H1 (cell line): ENCODE measurements around the gene CTIF. TPM values are rescaled to one million over a fixed set of nuclear protein-coding genes. Genes with fewer than 3 reads are reported as not detected.
A peak's percentile ranks its signal among the peaks of the same experiment; 100 is the strongest.

Experiments used
- CBX5 ChIP-seq: fragments of 300-800, 300-1000 bp; sonication (generic); IDR thresholded peaks from 2 replicates; pipeline ENCODE4 v1.7.1; 2016; ENCODE audit warnings: antibody characterized with exemption, low read length, low read depth
- CHD2 ChIP-seq: IDR thresholded peaks from 2 replicates; pipeline ENCODE4 v1.6.1; 2012; ENCODE audit warnings: low read length, improper control_type of control experiment
- CTBP2 ChIP-seq: IDR thresholded peaks from 2 replicates; pipeline ENCODE4 v1.7.0; 2011; ENCODE audit warnings: borderline replicate concordance, mild to moderate bottlenecking, moderate library complexity, mixed read lengths, low read length; ENCODE audit not compliant: insufficient read depth, insufficient read length
- EGR1 ChIP-seq: IDR thresholded peaks from 2 replicates; pipeline ENCODE4 v1.6.1; 2011; ENCODE audit warnings: low read depth, low read length, borderline replicate concordance
- FOSL1 ChIP-seq: IDR thresholded peaks from 2 replicates; pipeline ENCODE4 v1.6.1; 2011; ENCODE audit warnings: mild to moderate bottlenecking, low read depth, low read length, moderate library complexity; ENCODE audit not compliant: insufficient read depth
- HDAC6 ChIP-seq: IDR thresholded peaks from one replicate; pipeline ENCODE4 v1.7.1; 2012; ENCODE audit warnings: low read depth, mild to moderate bottlenecking, inconsistent platforms, low read length, moderate library complexity
- NRF1 ChIP-seq: IDR thresholded peaks from 2 replicates; pipeline ENCODE4 v1.6.1; 2011; ENCODE audit warnings: mild to moderate bottlenecking, low read depth, low read length, improper control_type of control experiment
- POLR2AphosphoS5 ChIP-seq: IDR thresholded peaks from 2 replicates; pipeline ENCODE4 v1.6.1; 2011; ENCODE audit warnings: low read depth, low read length
- RFX5 ChIP-seq: IDR thresholded peaks from 2 replicates; pipeline ENCODE4 v1.6.1; 2011; ENCODE audit warnings: low read depth, low read length, improper control_type of control experiment, borderline replicate concordance
- RNF2 ChIP-seq: fragments of 200-900, 300-1000 bp; sonication (generic); IDR thresholded peaks from 2 replicates; pipeline ENCODE4 v1.7.1; 2016; ENCODE audit warnings: borderline replicate concordance, low read depth, mild to moderate bottlenecking, antibody characterized with exemption, low read length; ENCODE audit not compliant: poor library complexity, severe bottlenecking; ENCODE audit errors: missing control alignments
- SIX5 ChIP-seq: IDR thresholded peaks from 2 replicates; pipeline ENCODE4 v1.6.1; 2011; ENCODE audit warnings: mild to moderate bottlenecking, low read depth, low read length
- TEAD4 ChIP-seq: IDR thresholded peaks from 2 replicates; pipeline ENCODE4 v1.6.1; 2012; ENCODE audit warnings: low read depth, low read length, inconsistent platforms, mixed read lengths
- YY1 ChIP-seq: IDR thresholded peaks from 2 replicates; pipeline ENCODE4 v1.6.1; 2011; ENCODE audit warnings: low read depth, mild to moderate bottlenecking, low read length
- ZNF274 ChIP-seq: IDR thresholded peaks from 2 replicates; pipeline ENCODE4 v1.7.0; 2012; ENCODE audit warnings: low read length, borderline replicate concordance; ENCODE audit errors: extremely low read depth
- polyA plus RNA-seq, 7 experiments: library from polyadenylated mRNA; depleted of rRNA in 3 of 7; stranded (reverse) in 5 of 7; unstranded in 2 of 7; fragments of >200 nt in 5 of 7; fragments of 200-250 nt in 2 of 7; gene quantifications; 1 replicate in 5 of 7; 2 replicates in 1 of 7; 4 replicates in 1 of 7; pipeline versions ENCODE4 v1.2.1 to v1.2.3, GENCODE V29; 2011 to 2013; ENCODE audit warnings: missing spikeins in 2 of 7, mixed read lengths in 2 of 7
- total RNA-seq: library from RNA; stranded (reverse); fragmentation: NEBNext Ultra II Directional; extraction: Animal tissue kit (Norgen Biotek cat#: 25700); gene quantifications from 2 replicates; pipeline ENCODE4 v1.2.1, GENCODE V29; 2021

CTIF gene
- total and polyA plus RNA-seq, 2 of the 8 experiments (the other 6 are each of a cell fraction or from before 2014, with no cell fraction given) = 9.0 to 17.8 TPM

DNA sequence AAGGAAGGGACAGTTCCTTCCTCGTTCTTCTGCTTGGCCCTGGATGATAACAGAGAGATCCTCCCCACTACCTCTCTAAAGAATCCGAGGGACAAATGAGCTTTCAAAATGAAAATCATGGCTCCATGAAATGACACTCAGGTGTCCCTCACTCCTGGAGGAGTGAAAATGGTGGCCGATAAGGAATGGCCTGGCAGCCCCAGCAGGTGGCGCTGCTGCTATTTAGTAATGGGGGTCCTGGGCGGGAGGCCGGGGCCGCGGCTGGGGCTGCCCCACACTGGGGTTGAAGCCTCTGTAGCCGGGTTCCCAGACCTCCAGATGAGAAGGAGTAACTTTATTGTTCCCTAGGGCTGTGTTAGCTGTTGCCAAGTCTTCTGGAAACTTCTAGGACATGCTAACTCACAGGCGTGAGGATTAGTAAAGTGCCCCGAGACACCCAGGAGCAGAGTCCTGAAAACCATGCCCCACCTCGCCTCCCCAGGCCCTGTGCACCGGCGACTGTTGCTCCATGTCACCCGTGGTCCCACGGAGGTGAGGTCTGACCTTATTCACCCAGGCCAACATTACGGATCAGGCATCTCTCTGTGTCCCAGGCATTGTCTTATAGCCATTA is 138.0 kb downstream of the CTIF start (continued):
- TF ChIP-seq TEAD4 (no peak), CTBP2 (no peak), YY1 (peak; percentile 93), NRF1 (no peak), RNF2 (no peak), FOSL1 (no peak), SIX5 (no peak), ZNF274 (no peak), RFX5 (no peak), POLR2AphosphoS5 (no peak), EGR1 (no peak), CHD2 (no peak), CBX5 (no peak), HDAC6 (no peak)
